NCI-H128 (cell line): ENCODE data around the gene NHS.
"Not testable (repeated sequence)": the region's sequence is repeated elsewhere in the genome, so short reads cannot be mapped to it uniquely, and the experiment has no call there.

Experiments
- DNase-seq: peaks from one replicate; lab custom pipeline; 2025; ENCODE audit not compliant: unreplicated experiment; lab: John Stamatoyannopoulos, UW

NHS gene

GRCh38 chrX:17542123-17542522 is 167.1 kb downstream of the NHS start:
- no peak for DNase-seq

DNA sequence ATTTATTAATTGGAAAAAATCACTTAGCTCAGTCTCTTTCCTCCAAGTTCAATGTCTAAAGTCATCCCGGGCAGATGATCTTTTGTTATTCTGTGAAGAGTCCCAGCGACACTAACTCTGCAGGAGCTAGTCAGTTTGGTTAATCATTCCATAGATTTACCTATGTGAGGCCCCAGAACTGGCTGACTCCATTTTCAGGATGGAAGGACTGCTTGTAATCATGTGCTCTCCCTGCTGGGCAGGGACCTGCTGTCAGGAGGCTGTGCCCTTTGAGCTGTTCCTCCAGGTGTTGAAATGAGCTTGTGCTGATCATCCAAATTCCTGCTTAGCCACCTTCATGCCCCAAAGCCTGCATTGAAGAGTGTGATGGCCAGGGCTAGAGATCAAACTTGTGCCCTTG is 169.8 kb downstream of the NHS start:
- no peak for DNase-seq

- DNase-seq = no peak
These were observed 171.4 kb downstream of the NHS start for GRCh38 chrX:17546356-17546755.

DNA sequence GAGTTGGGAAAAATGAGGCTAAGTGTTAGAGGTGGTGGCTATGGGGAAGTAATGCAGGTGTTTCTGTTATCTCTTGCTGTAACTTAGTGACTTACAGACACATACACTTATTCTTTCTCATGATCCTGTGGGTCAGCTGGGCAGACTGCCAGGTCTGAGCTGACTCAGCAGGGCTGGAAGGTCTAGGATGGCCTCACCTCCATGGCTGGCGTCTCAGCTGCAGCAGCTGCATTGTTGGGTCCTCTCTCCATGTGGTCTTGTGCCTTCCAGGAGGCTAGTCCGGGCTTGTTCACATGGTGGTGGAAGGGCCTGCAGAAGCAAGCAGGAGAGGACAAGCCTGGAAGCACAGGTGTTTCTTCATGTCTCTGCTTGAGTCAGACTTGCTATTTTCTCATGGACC is 172.7 kb downstream of the NHS start:
- no peak for DNase-seq

- DNase-seq = peak; percentile 9
These were observed 174.2 kb downstream of the NHS start for GRCh38 chrX:17549107-17549651.

- DNase-seq = no peak
These were observed 175.0 kb downstream of the NHS start for GRCh38 chrX:17550011-17550410.

GRCh38 chrX:17552044-17552650 is 177.1 kb downstream of the NHS start:
- no peak for DNase-seq

GRCh38 chrX:17553469-17553868 is 178.5 kb downstream of the NHS start:
- no peak for DNase-seq

DNA sequence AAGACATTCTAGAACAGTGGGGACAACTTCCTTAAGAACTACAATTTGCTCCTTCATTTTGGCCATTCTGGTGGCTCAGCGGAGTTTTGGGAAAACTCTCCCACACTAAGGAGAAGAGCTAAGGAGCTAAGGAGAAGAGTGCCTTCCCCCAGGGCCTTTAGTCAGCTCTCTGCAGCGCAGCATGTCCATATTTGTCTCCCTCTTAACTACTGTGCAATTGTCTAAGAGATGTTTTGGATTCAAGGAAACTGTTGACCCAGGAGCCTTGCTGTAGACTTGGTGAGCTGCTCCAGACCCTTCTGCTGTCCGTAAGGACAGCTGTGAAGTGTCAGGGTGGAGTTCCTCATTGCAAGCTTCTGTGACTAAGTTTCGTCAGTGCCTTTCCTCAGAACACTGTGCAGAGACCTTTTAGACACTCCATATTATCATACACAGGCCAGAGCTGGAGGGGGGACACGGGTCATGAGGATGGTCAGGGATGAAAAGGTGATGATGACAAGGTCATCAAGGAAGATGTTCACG is 179.0 kb downstream of the NHS start:
- DNase-seq = no peak

GRCh38 chrX:17554914-17555313 is 179.9 kb downstream of the NHS start:
- DNase-seq = no peak

DNA sequence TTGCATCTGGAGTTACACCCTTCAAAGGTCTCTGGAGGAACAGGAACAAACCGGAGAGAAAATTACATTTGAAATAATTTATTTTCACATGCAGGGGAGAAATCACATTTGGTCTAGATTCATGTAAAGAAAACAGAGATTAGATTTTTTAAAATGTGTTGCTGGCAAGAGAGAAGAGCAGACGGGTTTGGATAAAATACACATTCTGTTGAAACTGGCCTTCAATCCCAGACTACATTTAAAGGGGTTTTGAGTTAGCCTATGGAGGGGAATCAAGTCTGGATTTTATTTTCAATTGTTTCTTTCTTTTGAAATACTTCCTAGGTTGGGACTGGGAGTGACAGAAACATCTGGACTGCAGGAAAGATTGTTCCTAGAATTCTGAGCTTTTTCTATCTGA is 180.8 kb downstream of the NHS start:
- DNase-seq = no peak

DNA sequence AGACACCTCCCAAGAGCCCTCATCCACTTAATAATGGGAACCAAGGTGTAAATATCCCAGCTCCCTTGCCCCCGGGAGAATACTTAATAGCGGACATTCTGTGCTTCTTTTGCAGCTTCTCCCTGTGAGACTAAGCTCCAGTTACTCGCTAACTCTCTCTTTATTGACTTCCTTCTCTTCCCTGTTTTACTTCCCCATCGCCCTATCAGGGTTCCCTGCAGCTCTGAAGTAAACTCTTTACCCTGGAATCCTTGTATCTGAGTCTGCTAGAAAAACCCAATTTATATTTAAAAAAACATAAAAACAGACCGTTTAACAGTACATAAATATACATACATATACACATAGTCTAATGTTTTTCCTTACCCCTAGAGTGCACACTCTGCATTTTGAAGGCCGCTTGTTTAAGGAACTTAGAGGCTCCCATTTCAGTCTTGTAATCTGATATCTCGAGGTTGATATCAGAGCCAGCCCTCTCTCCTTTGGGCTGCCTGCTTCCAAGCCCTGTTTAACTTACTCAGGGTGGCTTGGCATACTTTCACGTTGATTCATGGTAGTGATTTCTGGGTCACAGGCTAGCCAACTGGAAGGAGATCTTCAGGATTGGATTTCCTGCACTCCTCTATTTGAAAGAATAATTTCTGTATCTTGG is 184.9 kb downstream of the NHS start:
- no peak for DNase-seq

GRCh38 chrX:17560385-17560784 is 185.4 kb downstream of the NHS start:
- no peak for DNase-seq

- no peak for DNase-seq
These were observed 188.1 kb downstream of the NHS start for GRCh38 chrX:17563076-17563475.

DNA sequence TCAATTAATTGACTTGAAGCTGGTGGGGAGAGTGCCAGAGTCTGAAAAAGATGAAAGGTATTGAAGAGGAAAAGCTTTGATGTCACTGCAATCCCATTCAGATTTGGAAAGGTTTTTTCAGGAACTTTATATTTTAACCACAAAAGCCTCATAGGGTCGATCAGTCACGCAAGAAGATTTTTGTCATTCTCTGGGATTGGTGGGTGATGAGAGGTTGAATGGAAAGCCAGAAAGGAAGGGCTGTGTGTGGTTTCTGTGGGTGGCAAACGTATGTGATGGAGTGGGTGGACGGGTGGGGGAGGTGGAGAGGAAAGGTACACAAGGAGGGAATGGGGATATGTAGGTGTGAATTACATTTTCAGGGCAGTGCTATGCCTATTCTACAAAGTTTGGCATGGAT is 188.5 kb downstream of the NHS start:
- no peak for DNase-seq

- no peak for DNase-seq
These were observed 189.8 kb downstream of the NHS start for GRCh38 chrX:17564689-17565409.

GRCh38 chrX:17566740-17567139 is 191.7 kb downstream of the NHS start:
- DNase-seq = no peak

- no peak for DNase-seq
These were observed 192.2 kb downstream of the NHS start for GRCh38 chrX:17567187-17567586.

- DNase-seq = no peak
These were observed 192.8 kb downstream of the NHS start for GRCh38 chrX:17567821-17568220.

DNA sequence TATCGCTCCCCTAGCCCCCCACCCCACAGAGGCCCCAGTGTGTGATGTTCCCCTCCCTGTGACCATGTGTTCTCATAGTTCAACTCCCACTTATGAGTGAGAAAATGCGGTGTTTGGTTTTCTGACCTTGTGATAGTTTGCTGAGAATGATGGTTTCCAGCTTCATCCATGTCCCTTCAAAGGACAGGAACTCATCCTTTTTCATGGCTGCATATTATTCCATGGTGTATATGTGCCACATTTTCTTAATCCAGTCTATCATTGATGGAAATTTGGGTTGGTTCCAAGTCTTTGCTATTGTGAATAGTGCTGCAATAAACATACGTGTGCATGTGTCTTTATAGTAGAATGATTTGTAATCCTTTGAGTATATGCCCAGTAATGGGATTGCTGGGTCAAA is 193.8 kb downstream of the NHS start:
- not testable (repeated sequence) for DNase-seq

GRCh38 chrX:17579026-17579425 is 204.0 kb downstream of the NHS start:
- no peak for DNase-seq
